SK-N-MC (cell line): ENCODE measurements around the gene NEU2.

Source experiments
- EZH2 ChIP-seq: fragments of 200-600 bp; sonication (generic); IDR thresholded peaks from one replicate; pipeline ENCODE4 v1.6.1; 2017; ENCODE audit warnings: antibody characterized with exemption
- POLR2AphosphoS5 ChIP-seq: IDR thresholded peaks from 2 replicates; pipeline ENCODE4 v1.6.1; 2012; ENCODE audit warnings: mild to moderate bottlenecking, low read depth, low read length, borderline replicate concordance

- no peak for TF ChIP-seq POLR2AphosphoS5
- TF ChIP-seq EZH2, result no peak
Measured at GRCh38 chr2:233084488-233084887, 52.0 kb downstream of the NEU2 start.
